ENCODE results near the gene DNAJB1.

The DNAJB1 gene

DNA sequence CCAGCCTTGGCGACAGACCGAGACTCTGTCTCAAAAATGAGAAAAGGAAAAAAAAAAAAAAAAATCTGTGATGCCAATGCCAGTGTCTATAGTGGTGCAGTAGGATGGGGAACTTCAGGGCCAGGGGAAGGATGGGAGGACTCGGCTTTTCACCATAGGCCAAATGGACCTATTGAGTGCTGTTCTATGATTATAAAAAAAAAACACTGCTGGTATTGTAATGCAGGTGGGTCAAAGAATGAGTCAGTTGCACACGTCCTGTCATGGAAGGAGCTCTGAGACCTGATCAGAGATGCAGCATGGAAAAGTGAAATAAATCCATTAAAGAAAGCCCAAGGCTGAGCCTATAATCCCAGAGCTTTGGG is 7.0 kb downstream of the DNAJB1 start:
- Histone ChIP-seq H3K4me1 (ENCODE audit: control insufficient read depth, low read length) (peaks cover 11% of the 10 kb centered on the region), H3F3A (ENCODE audit: control insufficient read depth, insufficient read depth) (peaks cover 12% of the 10 kb centered on the region; the same call in 1 of the 2 replicates), H3K9me2 (replicated peaks; ENCODE audit: control insufficient read depth, low read length) (no peaks in the 10 kb centered on the region), H3K27me3 (ENCODE audit: control insufficient read depth, low read length) (no peaks in the 10 kb centered on the region), H3K4me3 (ENCODE audit: low read length) (no peak overlapping the region), H3K9me3 (ENCODE audit: control insufficient read depth, insufficient read depth, low read length) (no peaks in the 10 kb centered on the region), H3K36me3 (ENCODE audit: control insufficient read depth, low read length) (peaks cover 32% of the 10 kb centered on the region), H3K79me2 (ENCODE audit: control insufficient read depth, low read length) (peaks cover 11% of the 10 kb centered on the region), H3K4me2 (ENCODE audit: low read length) (no peak overlapping the region), H3K27ac (ENCODE audit: low read depth, low read length) (no peak overlapping the region), H4K20me1 (ENCODE audit: control insufficient read depth, insufficient read depth, low read depth, low read length) (peaks cover 17% of the 10 kb centered on the region; the same call in 1 of the 2 replicates)
- no peak for TF ChIP-seq EZH2phosphoT487 (IDR thresholded peaks at IDR 0.05; ENCODE audit: borderline replicate concordance, low read length)
- TF ChIP-seq CTCF (IDR thresholded peaks at IDR 0.05; ENCODE audit: low read depth, low read length, poor library complexity, severe bottlenecking), result no peak

DNA sequence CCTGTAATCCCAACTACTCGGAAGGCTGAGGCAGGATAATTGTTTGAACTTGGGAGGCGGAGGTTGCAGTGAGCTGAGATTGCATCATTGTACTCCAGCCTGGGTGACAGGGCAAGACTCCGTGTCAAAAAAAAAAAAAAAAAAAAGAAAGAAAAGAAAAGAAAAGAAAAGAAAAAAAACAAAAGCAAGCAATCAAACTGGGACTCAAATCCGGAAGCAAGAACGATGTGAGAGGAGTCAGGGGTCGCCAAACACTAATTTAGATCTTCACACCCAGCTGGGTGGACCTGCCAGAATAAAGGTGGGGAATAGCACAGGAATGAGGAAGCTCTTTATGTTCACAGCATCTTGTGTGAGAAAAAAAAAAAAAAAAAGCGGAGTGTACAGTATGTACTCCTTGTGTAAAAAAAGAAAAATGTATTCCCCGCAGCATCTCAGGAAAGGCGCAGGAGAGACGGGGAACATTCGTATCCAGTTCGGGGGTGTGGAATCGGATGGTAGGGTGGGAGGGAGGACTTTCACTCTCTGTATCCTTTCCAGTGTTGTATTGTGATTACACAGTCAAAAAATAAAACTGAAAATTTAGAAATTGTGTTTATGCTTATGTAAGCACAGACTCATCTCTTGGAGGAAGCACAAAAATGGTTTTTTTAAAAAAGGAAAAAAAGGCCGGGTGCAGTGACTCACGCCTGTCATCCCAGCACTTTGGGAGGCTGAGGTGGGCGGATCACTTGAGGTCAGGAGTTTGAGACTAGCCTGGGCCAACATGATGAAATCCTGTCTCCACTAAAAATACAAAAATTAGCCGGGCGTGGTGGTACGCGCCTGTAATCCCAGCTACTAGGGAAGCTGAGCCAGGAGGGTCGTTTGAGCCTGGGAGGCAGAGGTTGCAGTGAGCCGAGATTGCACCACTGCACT is 7.6 kb downstream of the DNAJB1 start:
- peaks cover 12% of the 10 kb centered on the region; the same call in 1 of the 2 replicates for H3F3A ChIP-seq (ENCODE audit: control insufficient read depth, insufficient read depth)
- no peak overlapping the region for H3K4me3 ChIP-seq (ENCODE audit: low read length)

DNA sequence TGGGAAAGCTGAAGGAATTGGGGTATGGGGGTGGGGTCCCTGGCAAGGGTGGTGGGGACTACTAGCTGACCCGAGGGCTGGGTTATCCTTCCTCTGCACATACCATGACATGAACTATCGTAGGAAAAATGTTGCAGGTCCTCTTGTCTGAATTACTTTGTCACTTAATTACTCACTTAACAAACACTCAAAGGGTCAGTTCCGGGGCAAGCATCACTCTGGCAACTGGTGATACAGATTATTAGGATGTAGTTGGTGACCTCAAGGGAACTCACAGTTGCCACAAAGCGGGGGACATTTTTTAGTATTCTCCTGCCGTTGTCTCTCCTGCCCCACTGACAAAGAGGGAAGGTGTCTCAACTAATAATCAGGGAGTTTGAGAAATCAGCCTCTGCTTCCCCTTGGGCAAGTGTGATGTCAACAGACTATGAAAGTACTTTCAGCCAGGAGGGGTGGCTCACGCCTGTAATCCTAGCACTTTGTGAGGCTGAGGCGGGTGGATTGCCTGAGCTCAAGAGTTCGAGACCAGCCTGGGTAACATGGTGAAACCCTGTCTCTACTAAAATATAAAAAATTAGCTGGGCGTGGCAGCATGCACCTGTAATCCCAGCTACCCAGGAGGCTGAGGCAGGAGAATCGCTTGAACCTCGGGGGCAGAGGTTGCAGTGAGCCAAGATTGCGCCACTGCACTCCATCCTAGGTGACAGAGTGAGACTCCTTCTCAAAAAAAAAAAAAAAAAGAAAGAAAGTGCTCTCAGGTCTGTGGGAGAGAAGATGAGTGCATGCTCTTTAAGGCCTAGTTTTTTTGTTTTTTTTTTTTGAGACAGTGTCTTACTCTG is 10.3 kb downstream of the DNAJB1 start:
- no peaks in the 10 kb centered on the region for H3K27me3 ChIP-seq (ENCODE audit: control insufficient read depth, low read length)
- no peak overlapping the region for H3K27ac ChIP-seq (ENCODE audit: low read depth, low read length)
- H3K79me2 ChIP-seq (ENCODE audit: control insufficient read depth, low read length), result no peaks in the 10 kb centered on the region
- H3K9me3 ChIP-seq (ENCODE audit: control insufficient read depth, insufficient read depth, low read length), result no peaks in the 10 kb centered on the region
- TF ChIP-seq EZH2phosphoT487 (IDR thresholded peaks at IDR 0.05; ENCODE audit: borderline replicate concordance, low read length) (no peak), CTCF (IDR thresholded peaks at IDR 0.05; ENCODE audit: low read depth, low read length, poor library complexity, severe bottlenecking) (no peak)
- H3K4me3 ChIP-seq (ENCODE audit: low read length), result no peak overlapping the region
- H3K36me3 ChIP-seq (ENCODE audit: control insufficient read depth, low read length), result 0 out of 2 replicates have a peak, but pooled peaks cover 2% of the 10 kb centered on the region
- peaks cover 5% of the 10 kb centered on the region for H3K4me1 ChIP-seq (ENCODE audit: control insufficient read depth, low read length)
- no peaks in the 10 kb centered on the region for H3K9me2 ChIP-seq (replicated peaks; ENCODE audit: control insufficient read depth, low read length)
- H3K4me2 ChIP-seq (ENCODE audit: low read length), result no peak overlapping the region
- 0 out of 2 replicates have a peak, but pooled peaks cover 5% of the 10 kb centered on the region for H3F3A ChIP-seq (ENCODE audit: control insufficient read depth, insufficient read depth)
- H4K20me1 ChIP-seq (ENCODE audit: control insufficient read depth, insufficient read depth, low read depth, low read length), result no peaks in the 10 kb centered on the region

More for the DNA sequence above, 7.6 kb downstream of the DNAJB1 start:
- peaks cover 8% of the 10 kb centered on the region for H3K4me1 ChIP-seq (ENCODE audit: control insufficient read depth, low read length)
- H3K4me2 ChIP-seq (ENCODE audit: low read length), result no peak overlapping the region
- TF ChIP-seq CTCF (IDR thresholded peaks at IDR 0.05; ENCODE audit: low read depth, low read length, poor library complexity, severe bottlenecking) (no peak), EZH2phosphoT487 (IDR thresholded peaks at IDR 0.05; ENCODE audit: borderline replicate concordance, low read length) (no peak)
- H3K79me2 ChIP-seq (ENCODE audit: control insufficient read depth, low read length), result peaks cover 5% of the 10 kb centered on the region
- peaks cover 26% of the 10 kb centered on the region for H3K36me3 ChIP-seq (ENCODE audit: control insufficient read depth, low read length)
- H3K9me2 ChIP-seq (replicated peaks; ENCODE audit: control insufficient read depth, low read length), result no peaks in the 10 kb centered on the region
- no peak overlapping the region for H3K27ac ChIP-seq (ENCODE audit: low read depth, low read length)
- no peaks in the 10 kb centered on the region for H3K9me3 ChIP-seq (ENCODE audit: control insufficient read depth, insufficient read depth, low read length)
- H4K20me1 ChIP-seq (ENCODE audit: control insufficient read depth, insufficient read depth, low read depth, low read length), result peaks cover 11% of the 10 kb centered on the region; the same call in 1 of the 2 replicates
- H3K27me3 ChIP-seq (ENCODE audit: control insufficient read depth, low read length), result no peaks in the 10 kb centered on the region

Data from DOHH2 (cell line).